Astrocyte of the hippocampus (primary cell): ENCODE results near the gene CLDN11.
A peak's percentile ranks its signal among the peaks of the same experiment; 100 is the strongest.

ENCODE experiments used
- DNase-seq: peaks from one replicate; pipeline ENCODE4 v3.0.0; 2011; ENCODE audit warnings: low read depth, low spot score

CLDN11 gene

DNA sequence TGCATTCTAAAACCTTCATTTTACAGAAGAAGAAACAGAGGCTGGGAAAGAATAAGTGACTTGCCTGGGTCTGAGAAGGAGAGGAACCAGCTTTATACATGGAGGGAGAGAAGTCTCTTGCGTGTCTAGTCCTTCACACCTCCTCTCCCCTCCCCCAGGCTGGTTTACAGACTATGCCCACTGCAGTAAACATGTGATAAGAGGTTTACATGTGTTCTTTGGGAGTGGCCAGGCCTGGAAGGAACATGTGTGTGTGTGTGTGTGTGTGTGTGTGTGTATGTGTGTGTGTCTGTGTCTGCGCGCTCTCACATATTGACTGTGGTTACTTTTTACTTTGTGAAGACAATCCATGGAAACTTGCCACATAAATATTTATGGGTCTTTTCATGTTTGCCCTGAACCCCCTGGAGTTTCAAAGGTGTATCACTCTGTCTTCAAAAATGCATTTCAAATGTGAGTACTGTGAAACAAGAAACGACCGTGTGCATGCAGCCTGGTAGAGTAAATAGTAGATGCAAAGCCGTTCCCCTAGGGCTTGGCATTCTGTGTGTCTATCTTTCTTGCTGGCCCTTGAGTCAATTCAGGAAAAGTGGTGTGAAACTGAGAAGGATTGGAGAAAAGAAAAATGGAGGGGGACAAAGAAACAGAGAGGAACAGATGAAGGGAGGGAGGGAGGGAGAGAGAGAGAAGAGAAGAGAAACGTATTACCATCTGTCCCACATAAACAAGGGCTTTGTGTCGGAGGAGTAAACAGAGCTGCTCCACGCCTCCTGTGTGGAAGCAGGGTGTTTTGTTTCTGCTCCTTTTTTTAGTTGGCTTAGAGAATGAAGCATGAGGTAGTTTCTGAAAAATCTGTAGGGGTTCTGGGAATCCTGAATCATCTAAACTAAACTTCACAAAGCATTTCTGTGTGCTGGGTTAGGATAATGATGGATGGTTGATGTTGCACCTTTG is 51.7 kb downstream of the CLDN11 start:
- peak; percentile 57 for DNase-seq

- DNase-seq, result no peak
Observed at GRCh38 chr3:170471149-170471548, 52.5 kb downstream of the CLDN11 start.

DNA sequence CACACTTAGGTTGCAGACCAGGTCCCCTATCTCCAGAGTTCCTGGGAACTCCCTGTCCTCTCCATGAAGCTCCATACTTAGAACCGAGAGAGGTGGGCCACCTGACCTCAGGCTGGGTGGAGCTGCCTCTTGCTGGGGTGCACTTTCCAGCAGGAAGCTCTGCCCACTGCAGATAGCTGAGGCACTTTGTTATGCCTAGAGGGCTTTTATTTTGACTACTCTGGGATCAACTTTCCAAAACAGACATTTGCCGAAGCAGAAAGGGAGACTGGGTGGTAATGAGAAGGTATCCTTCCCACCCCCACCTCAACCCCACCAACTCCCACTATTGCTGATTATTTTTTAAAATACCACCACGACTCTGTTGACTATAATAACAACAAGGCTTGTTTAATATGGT is 54.7 kb downstream of the CLDN11 start:
- no peak for DNase-seq

GRCh38 chr3:170475092-170475685 is 56.5 kb downstream of the CLDN11 start:
- no peak for DNase-seq

- peak; percentile 23 for DNase-seq
Observed at GRCh38 chr3:170476291-170476690, 57.6 kb downstream of the CLDN11 start.

- DNase-seq, result no peak
Observed at GRCh38 chr3:170477395-170477794, 58.7 kb downstream of the CLDN11 start.

DNA sequence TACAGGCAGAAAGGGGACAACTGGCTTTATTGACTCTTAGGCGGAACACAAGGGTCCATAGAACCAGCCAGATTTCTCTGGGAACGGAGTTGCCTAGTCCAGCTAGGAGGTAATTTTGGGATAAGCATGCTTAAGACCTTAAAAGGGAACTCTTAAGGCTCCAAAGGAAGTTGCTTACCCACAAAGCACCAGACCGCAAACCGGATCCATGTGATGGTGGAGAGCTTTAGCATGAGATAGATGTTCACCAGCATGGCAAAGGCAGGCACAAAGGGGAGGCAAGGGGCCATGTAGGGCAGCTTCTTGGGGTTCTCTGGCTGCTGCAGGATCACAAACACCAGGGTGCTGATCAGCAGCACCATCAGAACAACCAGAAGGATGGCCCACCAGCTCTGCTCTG is 61.4 kb downstream of the CLDN11 start:
- no peak for DNase-seq

DNA sequence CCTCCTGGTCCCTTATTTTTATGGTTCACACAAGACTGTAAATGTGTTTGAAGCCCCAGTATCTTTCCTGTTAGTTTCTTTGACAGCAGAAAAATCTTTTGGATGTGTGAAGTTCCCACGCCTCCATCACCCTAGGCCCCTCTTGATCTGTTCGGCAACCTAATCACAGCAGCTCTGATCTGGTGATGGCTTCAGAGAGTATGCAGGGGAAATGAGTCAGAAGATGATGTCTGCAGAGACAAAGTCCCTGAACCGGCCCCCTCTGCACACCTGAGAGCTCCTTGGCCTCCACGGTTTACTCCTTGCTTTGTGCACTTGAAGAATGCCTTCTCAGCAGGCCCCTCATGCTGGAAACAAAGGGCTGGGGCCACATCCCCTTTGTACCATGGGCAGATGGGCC is 63.5 kb downstream of the CLDN11 start:
- DNase-seq, result no peak

GRCh38 chr3:170483485-170484262 is 65.0 kb downstream of the CLDN11 start:
- DNase-seq, result no peak
